ENCODE measurements around the gene KIF16B. TPM values are rescaled to one million over a fixed set of nuclear protein-coding genes. Genes with fewer than 3 reads are reported as not detected.

The KIF16B gene
- total RNA-seq, 1 donor from 2014 or later = 18.6 TPM

- no peak for DNase-seq (ENCODE audit: low read depth)
Measured at GRCh38 chr20:16362642-16363041, 210.6 kb downstream of the KIF16B start.

GRCh38 chr20:16360668-16361067, 212.6 kb downstream of the KIF16B start:
- no peak for DNase-seq (ENCODE audit: low read depth)

- no peak for DNase-seq (ENCODE audit: low read depth)
Measured at GRCh38 chr20:16353417-16353781, 219.8 kb downstream of the KIF16B start.

GRCh38 chr20:16352751-16353416, 220.4 kb downstream of the KIF16B start:
- DNase-seq (ENCODE audit: low read depth) = no peak

GRCh38 chr20:16352321-16352720, 220.9 kb downstream of the KIF16B start:
- DNase-seq (ENCODE audit: low read depth) = no peak

GRCh38 chr20:16351415-16351814, 221.8 kb downstream of the KIF16B start:
- no peak for DNase-seq (ENCODE audit: low read depth)

- DNase-seq (ENCODE audit: low read depth) = peak; percentile 72
Measured at GRCh38 chr20:16350465-16350864, 222.8 kb downstream of the KIF16B start.

GRCh38 chr20:16349523-16350260, 223.6 kb downstream of the KIF16B start:
- peak; percentile 55 for DNase-seq (ENCODE audit: low read depth)

- no peak for DNase-seq (ENCODE audit: low read depth)
Measured at GRCh38 chr20:16346956-16347355, 226.3 kb downstream of the KIF16B start.

- DNase-seq (ENCODE audit: low read depth) = no peak
Measured at GRCh38 chr20:16337707-16338106, 235.5 kb downstream of the KIF16B start.

GRCh38 chr20:16327606-16328005, 245.6 kb downstream of the KIF16B start:
- no peak for DNase-seq (ENCODE audit: low read depth)

- no peak for DNase-seq (ENCODE audit: low read depth)
Measured at GRCh38 chr20:16321291-16321690, 252.0 kb downstream of the KIF16B start.

- no peak for DNase-seq (ENCODE audit: low read depth)
Measured at GRCh38 chr20:16317445-16318362, 255.5 kb downstream of the KIF16B start.

GRCh38 chr20:16316513-16316912, 256.7 kb downstream of the KIF16B start:
- DNase-seq (ENCODE audit: low read depth) = no peak

- DNase-seq (ENCODE audit: low read depth) = no peak
Measured at GRCh38 chr20:16314748-16315159, 258.5 kb downstream of the KIF16B start.

- DNase-seq (ENCODE audit: low read depth) = no peak
Measured at GRCh38 chr20:16314320-16314719, 258.9 kb downstream of the KIF16B start.

- DNase-seq (ENCODE audit: low read depth) = no peak
Measured at GRCh38 chr20:16313917-16314316, 259.3 kb downstream of the KIF16B start.

GRCh38 chr20:16312998-16313397, 260.2 kb downstream of the KIF16B start:
- DNase-seq (ENCODE audit: low read depth) = no peak

GRCh38 chr20:16311756-16312155, 261.5 kb downstream of the KIF16B start:
- DNase-seq (ENCODE audit: low read depth) = no peak

- DNase-seq (ENCODE audit: low read depth) = peak; percentile 16
Measured at GRCh38 chr20:16308754-16309153, 264.5 kb downstream of the KIF16B start.

- no peak for DNase-seq (ENCODE audit: low read depth)
Measured at GRCh38 chr20:16302818-16303217, 270.4 kb downstream of the KIF16B start.

GRCh38 chr20:16301986-16302385, 271.3 kb downstream of the KIF16B start:
- no peak for DNase-seq (ENCODE audit: low read depth)
